Osteocyte (in vitro differentiated cells): ENCODE measurements around the gene CCDC86. TPM values are rescaled to one million over a fixed set of nuclear protein-coding genes. Genes with fewer than 3 reads are reported as not detected.

Source experiments
- DNase-seq: peaks from one replicate; pipeline ENCODE4 v3.0.0; 2021; ENCODE audit warnings: mixed read lengths; ENCODE audit not compliant: unreplicated experiment; ENCODE audit errors: extremely low spot score
- H3K27ac Mint-ChIP-seq: one replicate; pipeline ENCODE4 v1.8.0; 2021; ENCODE audit warnings: mild to moderate bottlenecking, mixed read lengths; ENCODE audit not compliant: unreplicated experiment
- H3K27me3 Mint-ChIP-seq: one replicate; pipeline ENCODE4 v1.8.0; 2021; ENCODE audit warnings: mixed read lengths; ENCODE audit not compliant: unreplicated experiment
- H3K36me3 Mint-ChIP-seq: one replicate; pipeline ENCODE4 v1.8.0; 2021; ENCODE audit warnings: mixed read lengths; ENCODE audit not compliant: unreplicated experiment
- H3K4me1 Mint-ChIP-seq: one replicate; pipeline ENCODE4 v1.8.0; 2021; ENCODE audit warnings: mixed read lengths; ENCODE audit not compliant: unreplicated experiment
- H3K4me3 Mint-ChIP-seq: one replicate; pipeline ENCODE4 v1.8.0; 2021; ENCODE audit warnings: mild to moderate bottlenecking, moderate library complexity, mixed read lengths; ENCODE audit not compliant: unreplicated experiment
- H3K9me3 Mint-ChIP-seq: one replicate; pipeline ENCODE4 v1.8.0; 2021; ENCODE audit warnings: mixed read lengths; ENCODE audit not compliant: unreplicated experiment
- CTCF ChIP-seq: fragments of 200-600 bp; sonication (generic); IDR thresholded peaks from 2 replicates; pipeline ENCODE4 v1.5.0; 2021; ENCODE audit warnings: antibody characterized with exemption, mild to moderate bottlenecking, moderate library complexity
- total RNA-seq: library from RNA; stranded (reverse); gene quantifications from 2 replicates; pipeline ENCODE4 v1.2.1, GENCODE V29; 2021

CCDC86 gene
- total RNA-seq, 1 donor from 2014 or later = 25.9 TPM

- no peaks in the 10 kb centered on the region for H3K27me3 Mint-ChIP-seq
- no peak for TF ChIP-seq CTCF
- H3K4me1 Mint-ChIP-seq = no peaks in the 10 kb centered on the region
- DNase-seq = no peak
- H3K4me3 Mint-ChIP-seq = no peak overlapping the region
- H3K36me3 Mint-ChIP-seq = peaks cover 43% of the 10 kb centered on the region
- H3K9me3 Mint-ChIP-seq = no peaks in the 10 kb centered on the region
- H3K27ac Mint-ChIP-seq = no peak overlapping the region
These were observed 53.8 kb downstream of the CCDC86 start for GRCh38 chr11:60895687-60896086.

- Mint-ChIP-seq H3K36me3 (peaks cover 45% of the 10 kb centered on the region), H3K4me1 (no peaks in the 10 kb centered on the region), H3K27me3 (no peaks in the 10 kb centered on the region), H3K9me3 (no peaks in the 10 kb centered on the region), H3K4me3 (no peak overlapping the region), H3K27ac (no peak overlapping the region)
- no peak for DNase-seq
- no peak for TF ChIP-seq CTCF
These were observed 55.6 kb downstream of the CCDC86 start for GRCh38 chr11:60897496-60897895.

- Mint-ChIP-seq H3K36me3 (peaks cover 43% of the 10 kb centered on the region), H3K4me1 (peaks cover 4% of the 10 kb centered on the region), H3K9me3 (no peaks in the 10 kb centered on the region), H3K27me3 (no peaks in the 10 kb centered on the region), H3K27ac (no peak overlapping the region), H3K4me3 (no peak overlapping the region)
- TF ChIP-seq CTCF = peak; percentile 96
- no peak for DNase-seq
These were observed 57.4 kb downstream of the CCDC86 start for GRCh38 chr11:60899046-60899936.

GRCh38 chr11:60899977-60900376, 58.1 kb downstream of the CCDC86 start:
- H3K4me3 Mint-ChIP-seq = no peak overlapping the region
- no peak for TF ChIP-seq CTCF
- no peak for DNase-seq
- H3K27me3 Mint-ChIP-seq = no peaks in the 10 kb centered on the region
- H3K9me3 Mint-ChIP-seq = no peaks in the 10 kb centered on the region
- H3K4me1 Mint-ChIP-seq = peaks cover 10% of the 10 kb centered on the region
- no peak overlapping the region for H3K27ac Mint-ChIP-seq
- peaks cover 40% of the 10 kb centered on the region for H3K36me3 Mint-ChIP-seq

Other genes starting within 250 kb of the CCDC86 start
- not detected in 2 replicates for gene MS4A8, start 142.5 kb upstream of the CCDC86 start, total RNA-seq
- gene MS4A18, start 117.4 kb upstream of the CCDC86 start, total RNA-seq = not detected in 2 replicates
- gene MS4A15, start 85.2 kb upstream of the CCDC86 start, total RNA-seq = not detected in 2 replicates
- gene MS4A10, start 56.8 kb upstream of the CCDC86 start, total RNA-seq = not detected in 2 replicates
- 0.68 and 0.91 TPM in 2 replicates for gene PTGDR2, start 13.8 kb downstream of the CCDC86 start, total RNA-seq
- not detected in 2 replicates for gene ZP1, start 25.4 kb downstream of the CCDC86 start, total RNA-seq
- 78.0 and 78.2 TPM in 2 replicates for gene PRPF19, start 64.5 kb downstream of the CCDC86 start, total RNA-seq
- gene TMEM109, start 72.0 kb downstream of the CCDC86 start, total RNA-seq = 144 and 152 TPM in 2 replicates
- gene TMEM132A, start 82.3 kb downstream of the CCDC86 start, total RNA-seq = 113 and 118 TPM in 2 replicates
- 11.6 and 14.6 TPM in 2 replicates for gene SLC15A3, start 110.1 kb downstream of the CCDC86 start, total RNA-seq
- not detected in 2 replicates for gene CD6, start 129.6 kb downstream of the CCDC86 start, total RNA-seq